Epithelial cell of esophagus (primary cell): Measurements from ENCODE around the gene GSTCD.
"Not testable (repeated sequence)": the region's sequence is repeated elsewhere in the genome, so short reads cannot be mapped to it uniquely, and the experiment has no call there.

Experiments used
- DNase-seq: peaks from one replicate; pipeline ENCODE4 v3.0.0; 2010; ENCODE audit warnings: low read depth
- H3K4me3 ChIP-seq: 2 replicates; pipeline ENCODE4 v1.5.1; 2011; ENCODE audit warnings: mild to moderate bottlenecking, low read length, control low read depth
- CTCF ChIP-seq: IDR thresholded peaks from 2 replicates; pipeline ENCODE4 v1.5.1; 2011; ENCODE audit warnings: low read depth, mild to moderate bottlenecking, low read length, control low read depth, inconsistent platforms; ENCODE audit not compliant: insufficient read depth; ENCODE audit errors: missing control alignments

GSTCD gene

GRCh38 chr4:105671301-105671700 is 37.3 kb upstream of the GSTCD start:
- no peak for TF ChIP-seq CTCF
- no peak overlapping the region for H3K4me3 ChIP-seq
- DNase-seq = no peak

GRCh38 chr4:105674011-105674410 is 34.6 kb upstream of the GSTCD start:
- no peak for DNase-seq
- no peak for TF ChIP-seq CTCF
- no peak overlapping the region for H3K4me3 ChIP-seq

- TF ChIP-seq CTCF = no peak
- DNase-seq = no peak
- H3K4me3 ChIP-seq = no peak overlapping the region
Measured at GRCh38 chr4:105677709-105678108, 30.9 kb upstream of the GSTCD start.

- no peak overlapping the region for H3K4me3 ChIP-seq
- peak; percentile 21 for DNase-seq
- no peak for TF ChIP-seq CTCF
Measured at GRCh38 chr4:105679186-105679585, 29.4 kb upstream of the GSTCD start.

- no peak overlapping the region for H3K4me3 ChIP-seq
- peak; percentile 88 for DNase-seq
- no peak for TF ChIP-seq CTCF
Measured at GRCh38 chr4:105683038-105683437, 25.5 kb upstream of the GSTCD start.

- no peak for TF ChIP-seq CTCF
- H3K4me3 ChIP-seq = no peak overlapping the region
- no peak for DNase-seq
Measured at GRCh38 chr4:105686571-105686970, 22.0 kb upstream of the GSTCD start.

- DNase-seq, H3K4me3 ChIP-seq: not testable (repeated sequence)
Measured at GRCh38 chr4:105694812-105695211, 13.8 kb upstream of the GSTCD start.

- H3K4me3 ChIP-seq, DNase-seq: not testable (repeated sequence)
Measured at GRCh38 chr4:105695832-105696231, 12.8 kb upstream of the GSTCD start.
